ENCODE data around the gene WDR48.

WDR48 gene

GRCh38 chr3:39125841-39126500 lies 74.2 kb downstream of the WDR48 start:
- no peak for DNase-seq

GRCh38 chr3:39126532-39127071 lies 74.8 kb downstream of the WDR48 start:
- DNase-seq: peak; percentile 48

- no peak for DNase-seq
Measured at GRCh38 chr3:39127269-39127907, 75.6 kb downstream of the WDR48 start.

DNA sequence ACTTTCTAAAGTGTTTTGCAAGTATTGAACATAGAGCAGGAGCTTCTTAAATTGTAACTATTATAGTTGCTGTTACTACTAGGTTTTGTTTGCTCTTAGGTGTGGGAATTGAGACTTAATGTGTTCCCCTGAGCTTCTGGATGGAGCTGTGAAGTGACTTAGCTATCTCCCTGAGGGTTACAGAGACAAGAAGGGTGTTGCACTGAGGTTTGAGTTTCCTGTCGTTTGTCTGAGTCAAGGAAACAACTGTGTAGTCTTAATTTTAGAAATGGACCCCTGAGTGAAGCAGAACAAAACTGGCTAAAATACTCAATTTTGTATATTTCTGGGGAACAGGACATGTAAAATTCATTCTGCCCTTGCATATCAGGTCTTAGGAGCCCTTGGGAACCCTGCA lies 76.1 kb downstream of the WDR48 start:
- DNase-seq: no peak

DNA sequence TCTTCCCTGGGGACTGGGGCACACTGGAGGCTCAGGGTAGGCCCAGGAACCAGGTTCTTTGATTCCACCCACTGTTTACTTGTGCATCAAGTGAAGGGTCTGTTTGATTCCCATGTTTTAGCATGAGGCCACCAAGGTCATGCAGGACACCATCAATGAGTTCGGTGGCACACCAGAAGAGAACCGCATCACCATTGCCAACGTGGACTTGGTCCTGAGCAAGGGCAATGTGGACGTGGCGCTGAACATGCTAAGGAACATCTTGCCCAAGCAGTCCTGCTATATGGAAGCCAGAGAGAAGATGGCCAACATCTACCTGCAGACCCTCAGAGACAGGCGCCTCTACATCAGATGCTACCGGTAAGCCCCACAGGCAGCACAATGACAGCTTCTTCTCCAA lies 77.1 kb downstream of the WDR48 start:
- no peak for DNase-seq

GRCh38 chr3:39130026-39130425 lies 78.2 kb downstream of the WDR48 start:
- DNase-seq: no peak

DNA sequence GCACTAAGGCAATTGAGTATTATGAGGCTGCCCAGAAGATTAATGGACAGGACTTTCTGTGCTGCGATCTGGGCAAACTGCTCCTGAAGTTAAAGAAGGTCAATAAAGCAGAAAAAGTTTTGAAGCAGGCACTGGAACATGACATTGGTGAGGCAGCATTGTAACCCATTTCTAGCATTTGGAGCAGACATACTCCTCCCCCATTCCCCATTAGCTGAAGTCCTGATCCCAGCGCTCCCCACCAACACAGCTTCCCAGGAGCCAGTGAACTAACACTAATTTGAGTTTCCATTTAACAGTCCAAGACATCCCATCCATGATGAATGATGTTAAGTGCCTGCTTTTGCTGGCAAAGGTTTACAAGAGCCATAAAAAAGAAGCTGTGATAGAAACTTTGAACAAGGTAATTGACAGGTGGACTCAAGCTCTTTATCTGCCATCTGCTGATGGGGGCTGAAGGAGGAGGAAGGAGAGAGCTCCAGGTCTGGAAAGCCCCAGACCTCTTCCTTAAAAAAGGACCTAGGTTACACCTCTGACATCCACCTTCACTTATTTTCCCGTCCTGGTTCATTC lies 79.0 kb downstream of the WDR48 start:
- DNase-seq: no peak

DNA sequence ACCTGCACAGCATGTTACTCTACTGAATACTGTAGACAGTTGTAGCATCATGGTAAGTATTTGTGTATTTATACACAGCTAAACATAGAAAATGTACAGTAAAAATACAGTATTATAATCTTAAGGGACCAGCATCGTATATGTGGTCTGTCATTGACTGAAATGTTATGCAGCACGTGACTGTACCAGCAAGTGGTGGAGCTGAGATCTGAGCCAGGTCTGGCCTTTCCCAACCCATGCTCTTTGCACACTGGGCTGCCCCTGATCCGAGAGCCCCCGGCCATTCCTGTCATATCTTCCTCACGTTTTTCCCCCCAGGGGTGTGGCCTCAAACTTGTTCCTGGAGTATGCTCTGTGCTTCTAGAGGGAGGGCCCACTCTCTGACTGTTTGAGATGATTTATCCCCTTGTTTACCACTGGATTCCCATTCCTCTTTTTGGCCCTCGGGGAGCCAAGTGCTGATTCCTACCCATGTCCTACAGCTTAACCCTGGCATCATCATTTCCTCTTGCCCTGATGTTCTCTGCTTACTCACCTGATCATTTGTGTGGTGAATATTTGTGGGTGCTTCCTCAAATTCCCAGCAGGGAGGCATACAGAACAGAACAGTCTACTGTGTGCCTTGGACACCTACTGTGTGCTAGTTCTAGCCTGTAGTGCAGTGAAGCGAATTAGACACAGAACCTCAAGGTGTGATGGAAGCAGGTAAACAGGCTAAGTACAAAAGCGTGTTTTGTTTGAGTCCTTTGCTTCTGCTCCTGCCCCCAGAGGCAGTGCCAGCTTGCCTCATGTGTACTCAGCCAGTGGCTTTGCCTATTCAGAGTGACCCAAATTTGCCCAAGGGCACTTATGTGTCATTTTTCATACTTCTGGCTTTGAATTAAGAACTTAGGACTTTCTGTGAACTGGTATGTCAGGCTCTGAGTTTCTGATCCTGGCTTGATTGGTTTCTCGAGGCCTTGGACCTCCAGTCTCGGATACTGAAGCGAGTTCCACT lies 80.6 kb downstream of the WDR48 start:
- no peak for DNase-seq

DNA sequence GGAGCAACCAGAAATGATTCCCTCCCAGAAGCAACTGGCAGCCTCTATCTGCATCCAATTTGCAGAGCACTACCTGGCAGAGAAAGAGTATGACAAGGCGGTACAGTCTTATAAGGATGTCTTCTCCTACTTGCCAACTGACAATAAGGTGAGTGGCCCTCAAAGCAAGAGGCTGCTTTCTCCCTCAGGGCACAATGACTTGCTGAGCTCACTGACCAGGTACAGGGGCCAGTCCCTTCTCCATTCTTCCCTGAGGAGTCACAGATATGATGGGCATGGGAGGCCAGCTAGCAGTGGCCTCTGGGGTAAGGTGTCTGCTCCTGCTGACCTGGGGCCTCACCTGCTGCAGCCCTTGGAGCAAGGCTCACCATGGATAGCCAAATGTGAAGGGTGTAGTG lies 81.3 kb downstream of the WDR48 start:
- DNase-seq: no peak

DNA sequence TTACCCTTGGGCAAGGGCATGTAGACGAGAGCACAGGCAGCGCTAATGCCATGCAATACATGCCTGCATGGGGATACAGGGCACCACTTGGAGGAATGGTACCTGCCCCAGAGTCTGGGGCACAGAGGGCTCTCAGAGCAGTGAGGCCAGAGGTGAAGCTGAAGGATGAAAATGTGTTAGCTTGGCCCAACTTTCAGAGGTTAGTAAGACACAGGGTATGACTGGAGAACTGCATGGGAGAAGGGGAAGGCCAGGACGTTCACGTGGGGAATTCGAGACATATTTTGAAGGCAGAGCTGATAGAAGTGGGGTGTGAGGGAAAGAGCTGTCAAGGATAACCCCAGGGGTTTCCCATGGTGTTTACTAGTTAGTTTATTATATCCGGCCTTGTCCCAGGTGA lies 82.0 kb downstream of the WDR48 start:
- DNase-seq: no peak

DNA sequence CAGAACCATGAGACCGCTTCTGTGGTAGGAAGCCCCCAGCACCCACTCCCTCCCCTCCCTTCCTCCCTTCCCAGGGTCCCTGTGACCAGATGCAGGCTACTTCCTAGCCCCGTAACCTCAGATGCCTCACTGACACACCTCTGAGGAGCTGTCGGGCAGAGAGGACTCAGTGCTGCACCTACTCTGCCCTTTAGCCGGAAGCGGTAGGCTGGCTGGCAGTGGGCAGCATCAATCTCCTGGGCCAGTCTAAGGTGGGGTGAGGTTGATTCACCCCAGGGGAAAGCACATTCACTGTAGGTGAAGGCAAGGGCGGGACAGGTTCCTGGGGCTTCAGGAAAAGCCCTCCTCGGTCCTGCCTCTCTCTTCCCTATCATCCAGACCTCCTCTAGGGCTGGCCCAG lies 82.5 kb downstream of the WDR48 start:
- no peak for DNase-seq

DNA sequence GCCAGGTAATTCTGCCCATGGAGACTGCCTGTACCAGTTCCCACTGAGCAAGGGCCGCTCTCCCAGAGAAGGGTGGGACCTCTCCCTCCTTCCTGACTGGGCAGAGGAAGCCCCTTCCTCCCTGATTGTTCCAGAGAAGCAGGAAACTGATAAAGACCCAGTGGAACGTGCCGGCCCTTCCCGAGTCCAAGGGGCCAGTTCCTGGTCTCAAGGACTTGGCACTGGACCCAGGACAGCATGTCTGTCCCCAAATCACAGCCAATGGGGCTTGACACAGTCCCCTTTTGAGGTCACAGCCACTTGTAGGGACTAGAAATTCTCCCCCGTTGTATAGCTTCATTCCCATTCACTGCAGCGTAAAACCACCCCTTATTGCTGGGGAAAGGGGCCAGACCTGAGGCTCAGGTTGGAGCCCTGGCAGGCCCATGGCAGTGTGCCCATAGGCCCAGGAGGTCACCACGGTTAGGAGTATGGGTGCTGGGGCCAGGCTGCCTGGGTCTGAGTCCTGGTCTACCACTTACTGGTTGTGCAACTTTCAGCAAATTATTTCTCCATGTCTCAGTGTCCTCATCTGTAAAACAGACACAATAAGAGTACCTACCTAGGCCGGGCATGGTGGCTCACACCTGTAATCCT lies 83.5 kb downstream of the WDR48 start:
- DNase-seq: no peak

DNA sequence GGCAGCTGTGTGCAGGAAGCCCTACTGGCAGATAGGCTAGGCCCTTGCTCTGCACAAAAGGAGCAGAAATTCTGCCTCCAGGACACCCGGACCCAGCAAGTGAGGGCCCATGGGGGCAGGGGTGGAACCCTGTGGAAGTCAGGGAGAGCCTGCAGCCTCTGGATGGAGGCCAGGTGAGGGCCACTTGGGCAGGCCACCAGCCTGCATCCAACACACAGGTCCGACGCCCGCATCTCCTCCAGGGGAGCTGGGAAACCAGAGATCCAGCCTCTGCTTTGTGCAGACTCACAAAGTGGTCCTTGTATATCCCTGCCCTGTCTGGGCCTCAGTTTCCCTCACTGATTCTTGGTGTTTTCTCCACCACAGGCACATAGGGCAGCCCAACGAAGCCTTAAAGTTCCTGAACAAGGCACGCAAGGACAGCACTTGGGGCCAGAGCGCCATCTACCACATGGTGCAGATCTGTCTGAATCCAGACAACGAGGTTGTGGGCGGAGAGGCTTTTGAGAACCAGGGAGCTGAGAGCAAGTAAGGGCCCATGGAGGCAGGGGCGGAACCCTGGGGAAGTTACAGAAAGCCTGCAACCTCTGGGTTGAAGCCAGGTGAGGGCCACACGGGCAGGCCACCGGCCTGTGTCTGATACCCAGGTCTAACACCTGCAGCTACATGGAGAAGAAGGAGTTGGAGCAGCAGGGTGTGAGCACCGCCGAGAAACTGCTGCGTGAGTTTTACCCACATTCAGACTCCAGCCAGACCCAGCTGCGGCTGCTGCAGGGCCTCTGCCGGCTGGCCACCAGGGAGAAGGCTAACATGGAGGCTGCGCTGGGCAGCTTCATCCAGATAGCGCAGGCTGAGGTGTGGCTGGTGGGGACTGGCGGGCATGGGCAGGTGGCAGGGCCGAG lies 85.0 kb downstream of the WDR48 start:
- no peak for DNase-seq

DNA sequence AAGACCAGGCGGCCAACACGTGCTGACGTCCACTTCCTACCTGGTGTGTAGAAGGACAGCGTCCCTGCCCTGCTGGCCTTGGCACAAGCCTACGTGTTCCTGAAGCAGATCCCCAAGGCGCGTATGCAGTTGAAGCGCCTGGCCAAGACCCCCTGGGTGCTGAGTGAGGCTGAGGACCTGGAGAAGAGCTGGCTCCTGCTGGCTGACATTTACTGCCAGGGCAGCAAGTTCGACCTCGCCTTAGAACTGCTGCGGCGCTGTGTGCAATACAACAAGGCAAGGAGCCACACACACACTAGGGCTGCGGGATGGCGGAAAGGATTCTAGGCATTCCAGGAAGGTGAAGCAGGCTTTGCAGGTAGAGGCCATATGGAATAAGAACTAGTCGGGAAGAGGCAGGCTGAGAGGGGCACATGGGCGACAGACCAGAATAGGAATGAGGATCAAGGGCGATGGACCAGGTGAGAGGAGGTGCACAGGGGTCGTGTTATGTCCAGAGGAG lies 85.7 kb downstream of the WDR48 start:
- no peak for DNase-seq

DNA sequence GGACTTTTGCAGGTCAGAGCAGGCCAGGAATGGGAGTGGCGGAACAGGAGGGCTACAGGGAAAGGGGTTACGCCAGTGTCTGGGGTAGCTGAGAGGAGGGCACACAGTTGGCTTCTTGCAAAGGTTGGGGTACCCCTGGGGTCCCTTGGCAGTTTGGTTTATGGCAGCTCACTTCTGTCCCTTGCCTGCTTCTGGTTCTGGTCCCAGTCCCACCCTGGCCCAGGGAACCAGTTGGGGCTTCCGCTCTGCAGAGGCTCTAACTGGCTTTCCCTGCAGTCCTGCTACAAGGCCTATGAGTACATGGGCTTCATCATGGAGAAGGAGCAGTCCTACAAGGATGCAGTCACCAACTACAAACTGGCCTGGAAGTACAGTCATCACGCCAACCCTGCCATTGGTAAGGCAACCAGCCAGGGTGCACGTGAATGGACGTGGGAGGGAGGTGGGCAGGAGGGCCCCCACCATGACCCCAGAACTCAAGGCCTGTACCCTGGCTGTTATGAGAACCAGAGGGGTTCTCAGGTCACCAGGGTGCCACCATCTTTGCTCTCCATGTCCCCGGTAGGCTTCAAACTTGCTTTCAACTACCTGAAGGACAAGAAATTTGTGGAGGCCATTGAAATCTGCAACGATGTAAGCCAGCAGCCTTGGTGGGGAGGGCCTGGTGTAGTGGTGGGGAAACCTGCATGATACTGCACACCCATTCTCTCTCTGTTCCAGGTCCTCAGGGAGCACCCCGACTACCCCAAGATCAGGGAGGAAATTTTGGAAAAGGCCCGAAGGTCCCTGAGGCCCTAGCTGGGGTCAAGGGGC lies 86.4 kb downstream of the WDR48 start:
- DNase-seq: no peak

DNA sequence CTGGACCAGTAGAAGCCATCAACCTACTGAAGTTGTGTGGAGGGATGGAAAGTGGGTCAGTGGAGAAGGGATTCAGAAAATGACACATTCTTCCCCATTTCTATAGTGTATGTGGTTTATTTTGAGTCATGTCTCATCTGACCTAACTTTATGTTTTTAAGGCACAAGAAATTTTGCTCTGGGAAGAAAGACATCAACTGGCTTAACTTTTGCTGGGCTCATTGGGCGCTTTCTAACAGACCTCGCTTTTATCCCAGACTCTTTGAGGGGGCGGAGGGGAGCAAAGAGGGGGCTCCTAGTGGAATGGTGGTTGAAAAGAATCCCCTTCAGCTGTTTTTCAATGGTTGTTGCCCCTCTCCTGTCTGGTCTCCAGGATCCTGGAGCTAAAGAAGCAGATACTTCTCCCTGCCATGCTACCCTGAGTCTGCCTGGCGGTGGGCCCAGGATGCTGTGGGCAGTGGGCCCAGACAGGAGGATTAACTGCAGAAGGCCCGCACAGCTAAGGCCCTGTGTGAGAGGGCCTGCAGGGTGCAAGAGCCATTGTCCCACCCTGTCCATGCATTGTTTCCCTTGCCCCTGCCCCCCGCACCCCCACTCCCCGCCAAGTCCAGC lies 87.1 kb downstream of the WDR48 start:
- DNase-seq: no peak

- DNase-seq: no peak
Measured at GRCh38 chr3:39139442-39139841, 87.6 kb downstream of the WDR48 start.

DNA sequence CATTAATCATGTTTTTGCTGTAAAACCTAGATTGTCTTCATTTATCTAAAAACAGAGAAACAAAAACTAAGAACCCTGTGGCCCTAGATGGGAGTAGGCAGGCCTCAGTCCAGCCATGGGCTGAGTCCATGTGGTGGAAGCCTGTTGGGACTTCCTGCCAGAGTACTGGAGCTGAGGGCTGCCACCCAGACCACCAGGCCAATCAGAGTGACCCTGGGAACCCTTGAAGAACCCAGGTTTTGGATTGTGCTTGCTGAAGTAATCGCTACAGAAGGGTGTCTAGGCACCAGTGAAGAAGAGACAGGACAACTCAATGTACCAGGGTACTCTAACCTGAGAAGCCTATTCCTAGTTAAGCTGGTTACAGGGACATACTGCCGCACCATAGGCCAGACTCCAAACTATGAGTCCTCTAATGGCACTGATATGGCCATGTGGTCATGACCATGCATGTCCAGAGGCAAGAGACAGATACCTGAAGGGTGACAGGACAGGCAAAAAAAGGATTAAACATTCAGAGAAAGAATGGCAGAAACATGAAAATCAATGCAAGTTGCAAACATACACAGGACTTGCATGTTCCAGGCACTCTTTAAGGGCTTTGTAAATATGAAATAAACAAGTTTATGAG lies 88.6 kb downstream of the WDR48 start:
- DNase-seq: no peak

Measured in activated naive CD4-positive, alpha-beta T cell treated with anti-CD3 and anti-CD28 coated beads, Interleukin-2, amount 50 U/mL, for 16 hours (primary cell).